PC-9 (cell line): Measurements from ENCODE around the gene EXOC2. TPM values are rescaled to one million over a fixed set of nuclear protein-coding genes. Genes with fewer than 3 reads are reported as not detected.

ENCODE experiments used
- BruUV-seq: library from RNA; stranded (reverse); fragments of 400-500 nt; replicated peaks from 2 replicates; lab custom pipeline; 2021; lab: Mats Ljungman, UMichigan
- CTCF ChIA-PET: fragments of 300-600 bp; sonication (Branson Sonifier 250); formaldehyde crosslinking; loops from one replicate; lab custom pipeline; 2022; ENCODE audit warnings: antibody characterized with exemption; lab: Charles Lee
- POLR2A ChIA-PET: fragments of 300-600 bp; sonication (Branson Sonifier 250); formaldehyde crosslinking; loops from one replicate; lab custom pipeline; 2022; ENCODE audit warnings: antibody characterized with exemption; ENCODE audit not compliant: unreplicated experiment; lab: Charles Lee
- DNase-seq, 2 experiments: peaks; one replicate each; pipeline versions ENCODE4 v3.0.0 to v3.0.0-alpha.2; 2015 to 2022; ENCODE audit warnings: mixed read lengths in 1 of 2
- H2AFZ ChIP-seq: fragments of 200-600 bp; sonication (generic); 2 replicates; pipeline ENCODE4 v1.8.1; 2017; ENCODE audit warnings: antibody characterized with exemption
- H3F3A ChIP-seq: fragments of 200-600 bp; sonication (generic); 2 replicates; pipeline ENCODE4 v1.8.1; 2017; ENCODE audit warnings: antibody characterized with exemption, mild to moderate bottlenecking, low read depth; ENCODE audit not compliant: insufficient read depth
- H3K27ac ChIP-seq: fragments of 200-600 bp; sonication (generic); 2 replicates; pipeline ENCODE4 v1.6.1; 2016; ENCODE audit warnings: mixed run types
- H3K27me3 ChIP-seq: fragments of 200-600 bp; sonication (generic); 2 replicates; pipeline ENCODE4 v1.6.1; 2016; ENCODE audit warnings: low read depth, mixed run types; ENCODE audit not compliant: insufficient read depth
- H3K36me3 ChIP-seq: fragments of 200-600 bp; sonication (generic); 2 replicates; pipeline ENCODE4 v1.6.1; 2016; ENCODE audit warnings: low read depth, mixed run types
- H3K4me1 ChIP-seq: fragments of 200-600 bp; sonication (generic); replicated peaks from 2 replicates; pipeline ENCODE4 v1.6.1; 2016; ENCODE audit warnings: mixed run types; ENCODE audit not compliant: insufficient read depth
- H3K4me2 ChIP-seq: fragments of 200-600 bp; sonication (generic); 2 replicates; pipeline ENCODE4 v1.6.1; 2017; ENCODE audit warnings: mixed run types
- H3K4me3 ChIP-seq: fragments of 200-600 bp; sonication (generic); 2 replicates; pipeline ENCODE4 v1.6.1; 2016; ENCODE audit warnings: mixed run types
- H3K79me2 ChIP-seq: fragments of 200-600 bp; sonication (generic); 2 replicates; pipeline ENCODE4 v1.6.1; 2017; ENCODE audit warnings: low read depth, mixed run types
- H3K9me2 ChIP-seq: fragments of 200-600 bp; sonication (generic); 2 replicates; pipeline ENCODE4 v1.8.1; 2017; ENCODE audit warnings: mild to moderate bottlenecking; ENCODE audit not compliant: insufficient read depth
- H3K9me3 ChIP-seq: fragments of 200-600 bp; sonication (generic); 2 replicates; pipeline ENCODE4 v1.8.1; 2016; ENCODE audit warnings: low read depth; ENCODE audit not compliant: insufficient read depth
- H4K20me1 ChIP-seq: fragments of 200-600 bp; sonication (generic); 2 replicates; pipeline ENCODE4 v1.8.1; 2017; ENCODE audit not compliant: insufficient read depth
- CTCF ChIP-seq: fragments of 200-600 bp; sonication (generic); conservative IDR thresholded peaks from 2 replicates; pipeline ENCODE4 v1.6.1; 2017; ENCODE audit warnings: mixed run types, antibody characterized with exemption, mild to moderate bottlenecking, moderate library complexity
- EZH2 ChIP-seq: fragments of 200-600 bp; sonication (generic); IDR thresholded peaks from 2 replicates; pipeline ENCODE4 v1.8.0; 2017; ENCODE audit warnings: antibody characterized with exemption, low read depth
- intact Hi-C: fragments of 100-400 bp; cut with micrococcal nuclease; formaldehyde crosslinking; loops from one replicate; pipeline ENCODE4 v1.10.0; 2022; ENCODE audit not compliant: unreplicated experiment
- total RNA-seq: library from RNA; stranded (reverse); gene quantifications from 2 replicates; pipeline ENCODE4 v1.2.3, GENCODE V29; 2021

The EXOC2 gene
- total RNA-seq, 1 experiment from 2014 or later: 28.2 TPM

GRCh38 chr6:501891-502601, 190.9 kb downstream of the EXOC2 start:
- Histone ChIP-seq H3K27ac (no peak overlapping the region), H3K4me3 (no peak overlapping the region), H3K4me2 (no peak overlapping the region), H3K9me2 (no peaks in the 10 kb centered on the region), H3K9me3 (no peaks in the 10 kb centered on the region), H3F3A (no peaks in the 10 kb centered on the region), H3K36me3 (no peaks in the 10 kb centered on the region), H2AFZ (no peak overlapping the region), H3K79me2 (no peaks in the 10 kb centered on the region), H3K27me3 (no peaks in the 10 kb centered on the region), H4K20me1 (no peaks in the 10 kb centered on the region), H3K4me1 (no peaks in the 10 kb centered on the region)
- intact Hi-C loops: no loop called here
- ChIA-PET CTCF (no interaction called here), POLR2A (no interaction called here)
- no peak for DNase-seq
- BruUV-seq: no TSS peak
- TF ChIP-seq CTCF: no peak
- no peak for TF ChIP-seq EZH2

GRCh38 chr6:499617-500016, 193.3 kb downstream of the EXOC2 start:
- Histone ChIP-seq H4K20me1 (no peaks in the 10 kb centered on the region), H3K27ac (no peak overlapping the region), H3K9me3 (no peaks in the 10 kb centered on the region), H2AFZ (no peak overlapping the region), H3K9me2 (no peaks in the 10 kb centered on the region), H3K4me1 (no peaks in the 10 kb centered on the region), H3K27me3 (no peaks in the 10 kb centered on the region), H3F3A (no peaks in the 10 kb centered on the region), H3K4me2 (no peak overlapping the region), H3K36me3 (no peaks in the 10 kb centered on the region), H3K4me3 (no peak overlapping the region), H3K79me2 (no peaks in the 10 kb centered on the region)
- ChIA-PET POLR2A (no interaction called here), CTCF (no interaction called here)
- no TSS peak for BruUV-seq
- TF ChIP-seq EZH2 (no peak), CTCF (no peak)
- no peak for DNase-seq
- intact Hi-C loops: no loop called here

GRCh38 chr6:498795-499231, 194.1 kb downstream of the EXOC2 start:
- Histone ChIP-seq H3K9me2 (no peaks in the 10 kb centered on the region), H2AFZ (no peak overlapping the region), H3K36me3 (no peaks in the 10 kb centered on the region), H3K4me2 (no peak overlapping the region), H3K4me3 (no peak overlapping the region), H3K9me3 (no peaks in the 10 kb centered on the region), H4K20me1 (no peaks in the 10 kb centered on the region), H3K79me2 (no peaks in the 10 kb centered on the region), H3K4me1 (no peaks in the 10 kb centered on the region), H3F3A (no peaks in the 10 kb centered on the region), H3K27ac (no peak overlapping the region), H3K27me3 (no peaks in the 10 kb centered on the region)
- POLR2A ChIA-PET: no interaction called here
- intact Hi-C loops: no loop called here
- CTCF ChIA-PET: no interaction called here
- TF ChIP-seq EZH2 (no peak), CTCF (no peak)
- no TSS peak for BruUV-seq
- DNase-seq: no peak
